SIG-M5 treated with dmso at 0.1 percent for 504 hours (cell line): ENCODE measurements around the gene RNF220.

Experiments used
- DNase-seq: peaks from one replicate; lab custom pipeline; 2025; ENCODE audit not compliant: unreplicated experiment; lab: John Stamatoyannopoulos, UW

Gene RNF220

GRCh38 chr1:44405031-44405797, at the start of gene RNF220:
Gene RNF220, plus strand, starts transcription at chr1:44405255.
- peak; percentile 29 for DNase-seq

- no peak for DNase-seq
These were observed 49.3 kb upstream of the RNF220 start for GRCh38 chr1:44355582-44356305.

GRCh38 chr1:44357710-44358109, 47.3 kb upstream of the RNF220 start:
- no peak for DNase-seq

DNA sequence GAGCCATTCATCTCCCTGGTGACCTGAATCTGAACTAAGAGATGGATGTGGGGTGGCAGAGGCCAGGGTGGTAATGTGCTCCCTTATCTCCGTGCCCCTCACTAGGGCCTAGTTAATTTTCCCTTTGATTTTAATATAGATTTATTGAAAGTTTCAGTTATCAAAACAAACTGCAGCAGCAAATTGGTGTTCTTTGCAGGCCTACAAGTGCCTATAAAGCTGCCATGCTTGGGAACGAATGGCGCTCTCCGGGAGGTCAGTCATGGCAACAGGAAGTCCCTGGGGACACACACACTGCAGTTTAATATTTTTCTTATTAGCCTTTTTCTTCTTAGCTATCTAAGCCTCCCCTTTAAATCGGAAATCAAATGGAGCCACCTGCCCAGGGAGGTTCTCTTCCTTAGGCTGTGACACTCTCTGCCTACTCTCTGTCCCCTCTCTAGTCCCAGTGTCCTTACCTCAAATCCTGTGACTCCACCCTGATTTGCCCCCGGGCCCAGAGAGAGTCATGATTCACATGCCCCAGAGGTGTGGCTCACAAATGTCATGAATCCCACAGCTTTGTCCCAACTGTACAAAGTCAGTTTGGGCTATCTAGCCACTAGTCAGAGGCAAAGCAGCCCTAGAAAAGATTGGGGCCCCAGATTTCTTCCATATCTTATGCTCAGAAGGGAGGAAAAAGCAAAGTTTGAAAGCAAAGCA, 45.7 kb upstream of the RNF220 start:
- no peak for DNase-seq

DNA sequence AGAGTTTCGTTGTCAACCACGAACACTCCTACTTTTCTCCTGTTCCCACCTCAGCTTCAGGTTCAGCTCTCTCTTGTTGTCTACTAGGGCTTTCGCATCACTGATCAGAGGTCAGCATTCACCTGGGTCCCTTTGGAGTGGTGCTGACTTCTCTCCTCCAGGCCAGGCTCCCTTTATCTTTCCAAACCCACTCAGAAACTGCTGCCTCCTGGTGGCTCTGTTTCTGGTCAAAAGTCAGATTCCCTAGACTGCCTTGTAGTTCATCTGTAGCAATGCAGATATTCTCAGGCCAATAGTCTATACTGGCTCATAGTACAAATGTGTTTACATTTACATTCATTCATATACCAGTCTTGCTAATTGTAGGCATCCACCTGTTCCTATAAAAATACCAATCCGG, 43.6 kb upstream of the RNF220 start:
- no peak for DNase-seq

- DNase-seq: no peak
These were observed 38.6 kb upstream of the RNF220 start for GRCh38 chr1:44366371-44366975.

DNA sequence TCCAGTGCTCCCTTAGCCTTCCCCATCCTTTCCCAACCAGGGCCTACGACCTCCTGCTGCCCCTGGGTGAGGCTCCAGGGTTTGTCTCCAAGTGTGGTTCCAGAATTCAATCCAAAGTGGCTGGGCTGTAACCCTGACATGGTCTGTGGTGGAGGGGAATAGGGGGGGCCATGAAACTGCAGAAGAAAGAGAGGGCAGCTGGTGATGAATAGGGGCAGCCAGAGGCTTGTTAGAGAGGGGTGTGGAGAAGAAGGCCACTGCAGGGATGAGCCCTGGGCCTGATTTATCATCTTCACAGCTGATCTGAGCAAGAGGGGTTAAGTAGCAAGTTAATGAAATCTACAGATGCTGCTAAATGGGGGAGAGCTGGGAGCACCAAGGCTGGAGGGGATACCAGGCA, 37.1 kb upstream of the RNF220 start:
- DNase-seq: no peak

- DNase-seq: no peak
These were observed 36.4 kb upstream of the RNF220 start for GRCh38 chr1:44368471-44369151.

DNA sequence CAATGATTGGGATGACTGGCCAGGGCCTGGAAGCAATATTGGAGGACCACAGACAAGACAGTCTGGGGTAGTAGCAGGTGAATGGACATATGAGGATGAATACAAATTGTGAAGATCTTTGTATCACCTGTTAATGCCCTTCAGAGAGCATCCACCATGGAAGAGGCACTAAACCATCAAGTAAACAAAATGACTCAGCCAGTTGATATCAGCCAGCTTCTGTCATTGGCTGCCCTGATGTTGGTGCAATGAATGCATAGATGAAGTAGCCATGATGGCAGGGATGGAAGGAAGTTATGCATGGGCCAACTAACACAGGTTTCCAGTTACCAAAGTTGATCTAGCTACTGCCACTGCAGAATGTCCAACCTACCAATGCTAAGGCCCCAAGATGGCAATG, 33.8 kb upstream of the RNF220 start:
- DNase-seq: no peak

GRCh38 chr1:44375547-44375946, 29.5 kb upstream of the RNF220 start:
- DNase-seq: no peak

DNA sequence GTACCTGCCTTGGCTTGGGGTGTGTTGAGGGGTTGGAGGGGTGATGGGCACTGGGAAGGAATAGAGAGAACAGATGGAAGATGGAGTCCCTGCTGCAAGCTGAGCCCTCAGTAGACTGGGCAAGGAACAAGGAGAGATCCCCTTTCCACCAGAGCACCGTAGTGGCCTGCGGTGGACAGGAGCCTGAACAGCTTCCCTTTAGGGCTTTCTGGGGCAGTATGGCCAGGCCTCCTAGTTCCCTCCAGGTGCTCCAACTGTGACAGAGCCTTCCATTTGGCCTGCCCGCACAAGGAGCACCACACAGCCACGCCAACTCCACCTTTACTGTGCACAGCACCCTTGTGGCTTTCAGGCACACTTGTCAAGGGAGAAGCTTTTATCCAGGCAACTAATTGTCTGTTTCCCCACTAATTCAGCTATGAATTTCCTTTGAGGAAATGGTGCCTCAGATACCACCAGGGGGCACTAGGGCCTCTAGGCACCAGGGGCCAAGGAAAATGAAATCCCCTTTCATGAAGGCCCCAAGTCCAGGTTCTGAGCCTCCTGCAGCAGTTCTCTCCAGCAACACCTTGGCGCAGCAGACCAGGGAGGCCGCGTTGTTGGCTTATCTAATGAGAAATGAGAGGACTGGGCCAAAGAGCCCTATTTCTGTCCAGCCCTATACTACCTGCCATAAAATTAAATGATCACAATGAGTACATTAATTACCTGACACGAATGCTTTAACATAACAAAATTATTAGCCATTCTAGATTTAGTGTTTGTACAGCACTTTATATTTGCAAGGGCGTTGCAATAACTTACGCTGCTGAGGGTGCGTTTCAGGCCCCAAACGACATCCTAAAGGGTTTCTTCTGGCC, 26.9 kb upstream of the RNF220 start:
- peak; percentile 50 for DNase-seq

DNA sequence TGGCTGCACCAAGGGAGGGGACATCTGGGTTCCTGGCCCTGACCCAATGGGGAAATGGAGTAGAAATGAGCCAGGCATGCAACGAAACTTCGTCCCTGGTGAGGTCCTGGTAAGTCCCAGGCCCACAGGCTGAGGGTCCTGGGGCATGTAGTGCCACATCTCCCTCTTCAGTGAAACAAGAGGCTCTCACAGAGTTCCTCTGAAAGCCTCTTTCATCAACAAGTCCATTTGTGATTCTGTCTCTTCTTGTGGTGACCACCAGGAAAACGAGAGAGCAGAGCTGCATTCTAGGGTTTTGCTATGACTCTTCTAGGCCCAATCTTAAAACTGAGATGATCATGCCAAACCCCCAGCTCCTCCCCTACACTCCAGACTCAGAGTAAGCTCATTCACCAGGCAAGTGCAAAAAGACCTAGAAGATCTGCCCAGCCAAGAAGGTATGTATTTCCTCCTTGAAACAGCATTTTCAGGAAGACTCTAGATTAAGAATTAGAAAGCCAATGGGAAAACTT, 24.3 kb upstream of the RNF220 start:
- no peak for DNase-seq

DNA sequence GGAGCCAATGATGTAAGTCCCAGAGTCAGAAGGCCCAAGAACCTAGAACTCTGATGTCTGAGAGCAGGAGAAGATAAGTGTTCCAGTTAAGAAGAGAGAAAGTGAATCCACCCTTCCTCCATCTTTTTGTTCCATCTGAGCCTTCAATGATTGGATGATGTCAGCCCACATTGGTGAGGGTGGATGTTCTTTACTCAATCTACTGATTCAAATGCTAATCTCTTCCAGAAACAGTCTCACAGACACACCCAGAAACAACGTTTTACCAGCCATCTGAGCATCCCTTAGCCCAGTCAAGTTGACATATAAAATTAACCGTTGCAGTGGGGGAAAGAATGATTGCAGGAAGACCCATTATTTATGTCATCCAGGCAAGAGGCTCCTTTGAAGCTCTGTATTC, 16.5 kb upstream of the RNF220 start:
- no peak for DNase-seq

DNA sequence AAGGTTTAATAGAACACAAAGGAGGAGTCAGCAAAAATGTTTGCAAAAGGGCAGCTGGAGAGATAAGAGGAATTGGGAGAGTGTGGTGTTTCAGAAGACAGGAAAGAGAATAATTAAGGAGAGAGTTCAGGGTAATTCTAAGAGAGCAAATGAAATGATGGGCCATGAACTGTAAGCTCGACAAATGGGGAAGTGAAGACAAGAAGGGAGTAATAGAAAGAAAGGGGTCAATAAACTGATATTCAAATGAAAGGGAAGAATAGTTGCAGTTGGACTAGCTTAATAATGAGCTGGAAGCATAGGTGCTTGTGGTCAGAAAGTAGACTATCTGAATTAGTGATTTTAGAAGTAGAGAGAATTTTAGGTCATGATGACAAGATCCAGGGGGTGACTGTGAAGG, 15.6 kb upstream of the RNF220 start:
- no peak for DNase-seq

DNA sequence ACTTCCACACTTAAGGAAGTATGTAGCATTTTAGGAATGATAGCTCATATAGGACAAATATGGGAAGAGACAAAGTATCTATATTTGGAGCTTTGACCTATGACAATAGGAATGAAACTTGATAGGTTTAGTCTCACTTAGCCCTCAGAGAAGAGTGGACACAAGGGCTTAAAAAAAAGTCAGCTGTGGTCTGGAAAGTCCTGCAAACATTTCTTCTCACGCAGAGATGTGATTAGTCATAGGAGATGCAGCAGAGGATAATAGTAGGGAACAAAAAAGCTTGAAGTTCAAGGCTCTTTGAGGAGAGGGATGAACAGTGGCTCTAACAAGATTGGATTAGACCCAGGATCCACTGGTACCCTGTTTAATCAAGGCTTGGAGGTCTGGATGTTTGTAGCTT, 14.8 kb upstream of the RNF220 start:
- no peak for DNase-seq

GRCh38 chr1:44401256-44402228, 3.5 kb upstream of the RNF220 start:
- DNase-seq: no peak

GRCh38 chr1:44405798-44406736, 1.0 kb downstream of the RNF220 start:
- DNase-seq: no peak
